Ovary (tissue), 9 donors: ENCODE measurements around the gene SLC9B2. TPM values are rescaled to one million over a fixed set of nuclear protein-coding genes. Genes with fewer than 3 reads are reported as not detected.

ENCODE experiments used
- DNase-seq, 5 donors: peaks; one replicate each; pipeline ENCODE4 v3.0.0-alpha.2; 2019 to 2020
- H3K27ac ChIP-seq, 2 donors: fragments of 200-600 bp; one replicate each; pipeline versions ENCODE4 v1.5.1 to v1.8.0; 2019 to 2022
- H3K27me3 ChIP-seq: fragments of 200-600 bp; one replicate; pipeline ENCODE4 v1.8.0; 2022
- H3K36me3 ChIP-seq: fragments of 200-600 bp; sonication (generic); one replicate; pipeline ENCODE4 v1.5.1; 2019
- H3K4me1 ChIP-seq: one replicate; pipeline ENCODE4 v1.8.1; 2013; ENCODE audit warnings: mild to moderate bottlenecking, moderate library complexity; ENCODE audit not compliant: insufficient read depth
- H3K4me3 ChIP-seq: fragments of 200-600 bp; sonication (generic); one replicate; pipeline ENCODE4 v1.5.1; 2017
- H3K9me3 ChIP-seq, 2 donors: fragments of 200-600 bp in 1 of 2; sonication (generic) in 1 of 2; one replicate each; pipeline versions ENCODE4 v1.5.1 to v1.8.1; 2013 to 2019; ENCODE audit warnings: mild to moderate bottlenecking in 1 of 2, moderate library complexity in 1 of 2
- CTCF ChIP-seq, 3 donors: fragments of 450-650 bp in 2 of 3; fragments of 200-600 bp in 1 of 3; IDR thresholded peaks; one replicate each; pipeline versions ENCODE4 v1.5.1 to v1.8.0; 2016 to 2022; ENCODE audit warnings: antibody characterized with exemption in 3 of 3, mild to moderate bottlenecking in 1 of 3
- EP300 ChIP-seq: sonication (generic); formaldehyde crosslinking; IDR thresholded peaks from one replicate; pipeline ENCODE4 v1.6.1; 2017; ENCODE audit warnings: antibody characterized with exemption
- POLR2A ChIP-seq: fragments of 450-650 bp; IDR thresholded peaks from one replicate; pipeline ENCODE4 v1.6.1; 2017; ENCODE audit warnings: antibody characterized with exemption, mild to moderate bottlenecking, moderate library complexity
- WGBS, 3 donors: extraction: QIAGEN DNeasy Blood & Tissue Kit in 1 of 3; methylation state at CpG; one replicate each; pipeline versions ENCODE4 v1.1.5 to v1.1.7; 2013 to 2017; 5-methylcytosine and 5-hydroxymethylcytosine counted together
- intact Hi-C, 4 donors: fragments of 100-400 bp; cut with DNase I; formaldehyde crosslinking; loops; one replicate each; pipeline versions ENCODE4 v1.11.0 to v1.15.1; 2022 to 2023
- polyA plus RNA-seq, 2 donors: library from polyadenylated mRNA; stranded (reverse); fragments of 200-250 nt in 1 of 2; fragments of 350-450 nt in 1 of 2; fragmentation: Illumina TruSeq in 1 of 2; extraction: RNeasy Lipid Tissue Mini Kit (QIAGEN cat#74804) in 1 of 2; gene quantifications; one replicate each; pipeline ENCODE4 v1.2.3, GENCODE V29; 2013 to 2014
- total RNA-seq, 7 donors: library from RNA; depleted of rRNA in 2 of 7; stranded (reverse); fragments of >200 nt in 2 of 7; fragmentation: NEBNext Ultra II Directional in 3 of 7; extraction: Animal tissue kit (Norgen Biotek cat#: 25700) in 3 of 7; gene quantifications; one replicate each; pipeline versions ENCODE4 v1.1.0 to v1.2.4, GENCODE V29; 2016 to 2023
- donor health status: DM: no; HTN: no; CAD: no; lungs with moderate emphysema.
- donor health status: DM: no; HTN: no; CAD: no.
- donor health status: Bipolar disorder and iron deficiency.
- donor health status: DM: yes; HTN: yes; CAD: no.
- donor health status: DM: no; HTN: no; CAD: no.
- donor health status: DM: yes; HTN: yes; CAD: no.

Gene SLC9B2
- total and polyA plus RNA-seq, 9 donors = 11.0 to 19.2 (median 17.0) TPM

GRCh38 chr4:103060453-103061148 is 16.0 kb downstream of the SLC9B2 start:
- no peak for TF ChIP-seq POLR2A
- TF ChIP-seq EP300 = no peak
- TF ChIP-seq CTCF (IDR thresholded peaks at IDR 0.05) = no peak
- no peak for DNase-seq
- Histone ChIP-seq H3K27me3 (no peaks in the 10 kb centered on the region), H3K36me3 (no peaks in the 10 kb centered on the region), H3K9me3 (no peaks in the 10 kb centered on the region), H3K4me3 (no peak overlapping the region), H3K27ac (no peak overlapping the region), H3K4me1 (no peaks in the 10 kb centered on the region)
- WGBS, 3 donors = 96 to 98% (median 97%) methylated on average over 2 of the region's 2 CpGs
- intact Hi-C loops = no loop called here

- DNase-seq = peak in 1 of 5 donors; percentile 56
- Histone ChIP-seq H3K9me3 (no peaks in the 10 kb centered on the region), H3K4me1 (no peaks in the 10 kb centered on the region), H3K27ac (no peak overlapping the region), H3K4me3 (no peak overlapping the region), H3K36me3 (no peaks in the 10 kb centered on the region), H3K27me3 (no peaks in the 10 kb centered on the region)
- TF ChIP-seq POLR2A (no peak), EP300 (no peak), CTCF (IDR thresholded peaks at IDR 0.05) (no peak)
- 94 to 99% (median 97%) methylated on average over 3 of the region's 3 CpGs for WGBS, 3 donors
- intact Hi-C loops = no loop called here
These were observed 22.5 kb downstream of the SLC9B2 start for GRCh38 chr4:103054030-103054429.

- no peaks in the 10 kb centered on the region for H3K27me3 ChIP-seq
- no peaks in the 10 kb centered on the region for H3K36me3 ChIP-seq
- intact Hi-C loops = no loop called here
- no peak for DNase-seq
- TF ChIP-seq EP300 = no peak
- TF ChIP-seq CTCF (IDR thresholded peaks at IDR 0.05) = no peak
- no peak for TF ChIP-seq POLR2A
- 79 to 88% (median 84%) methylated on average over 3 of the region's 3 CpGs for WGBS, 3 donors
- H3K9me3 ChIP-seq = no peaks in the 10 kb centered on the region
- H3K27ac ChIP-seq = no peak overlapping the region
- H3K4me1 ChIP-seq = no peaks in the 10 kb centered on the region
- H3K4me3 ChIP-seq = no peak overlapping the region
These were observed 23.8 kb downstream of the SLC9B2 start for GRCh38 chr4:103052779-103053178.

GRCh38 chr4:103052145-103052544 is 24.4 kb downstream of the SLC9B2 start:
- H3K4me1 ChIP-seq = no peaks in the 10 kb centered on the region
- H3K27me3 ChIP-seq = no peaks in the 10 kb centered on the region
- no peak for DNase-seq
- 93 to 99% (median 98%) methylated on average over 3 of the region's 3 CpGs for WGBS, 3 donors
- no peaks in the 10 kb centered on the region for H3K36me3 ChIP-seq
- no peak for TF ChIP-seq POLR2A
- TF ChIP-seq EP300 = no peak
- no peak for TF ChIP-seq CTCF (IDR thresholded peaks at IDR 0.05)
- H3K9me3 ChIP-seq = no peaks in the 10 kb centered on the region
- H3K27ac ChIP-seq = no peak overlapping the region
- H3K4me3 ChIP-seq = no peak overlapping the region
- intact Hi-C loops = no loop called here
